Gastroesophageal sphincter (tissue), 3 donors: ENCODE results near the gene KLHDC4.

Experiments used
- CTCF ChIP-seq, 4 experiments: fragments of 200-600 bp in 2 of 4; fragments of 450-650 bp in 2 of 4; sonication (generic) in 1 of 4; IDR thresholded peaks; one replicate each; pipeline ENCODE4 v1.5.1; 2017 to 2019; ENCODE audit warnings: antibody characterized with exemption in 4 of 4, mild to moderate bottlenecking in 2 of 4, moderate library complexity in 2 of 4
- EP300 ChIP-seq: sonication (generic); formaldehyde crosslinking; IDR thresholded peaks from one replicate; pipeline ENCODE4 v1.6.1; 2017; ENCODE audit warnings: antibody characterized with exemption, mild to moderate bottlenecking
- POLR2A ChIP-seq, 2 donors: fragments of 450-650 bp; IDR thresholded peaks; one replicate each; pipeline ENCODE4 v1.6.1; 2017; ENCODE audit warnings: antibody characterized with exemption in 2 of 2, mild to moderate bottlenecking in 2 of 2, moderate library complexity in 1 of 2
- POLR2AphosphoS5 ChIP-seq: sonication (generic); formaldehyde crosslinking; IDR thresholded peaks from one replicate; pipeline ENCODE4 v1.6.1; 2017; ENCODE audit warnings: antibody characterized with exemption

GRCh38 chr16:87761060-87761459, 4.7 kb downstream of the KLHDC4 start:
- TF ChIP-seq POLR2AphosphoS5: no peak
- no peak for TF ChIP-seq CTCF (IDR thresholded peaks at IDR 0.05)
- no peak for TF ChIP-seq POLR2A (IDR thresholded peaks at IDR 0.05)
- no peak for TF ChIP-seq EP300
